HL-60 (cell line): ENCODE results near the gene CDC37L1.

ENCODE experiments used
- CTCF ChIP-seq: IDR thresholded peaks from one replicate; pipeline ENCODE4 v1.5.1; 2011; ENCODE audit warnings: low read length, control low read depth, inconsistent platforms; ENCODE audit not compliant: insufficient read depth
- GABPA ChIP-seq: IDR thresholded peaks from 2 replicates; pipeline ENCODE4 v1.6.1; 2012; ENCODE audit warnings: low read depth
- POLR2AphosphoS5 ChIP-seq: IDR thresholded peaks from 2 replicates; pipeline ENCODE4 v1.6.1; 2012; ENCODE audit warnings: low read depth
- SPI1 ChIP-seq: IDR thresholded peaks from 2 replicates; pipeline ENCODE4 v1.6.1; 2012; ENCODE audit warnings: low read depth, mild to moderate bottlenecking, borderline replicate concordance
- TF ChIP-seq, protein P1 (sequence below): IDR thresholded peaks from 2 replicates; pipeline ENCODE4 v1.6.1; 2012; ENCODE audit warnings: low read depth; ENCODE audit not compliant: insufficient replicate concordance

- TF ChIP-seq GABPA: no peak
- no peak for TF ChIP-seq CTCF
- TF ChIP-seq POLR2AphosphoS5: no peak
- no peak for TF ChIP-seq SPI1
- TF ChIP-seq, protein P1, sequence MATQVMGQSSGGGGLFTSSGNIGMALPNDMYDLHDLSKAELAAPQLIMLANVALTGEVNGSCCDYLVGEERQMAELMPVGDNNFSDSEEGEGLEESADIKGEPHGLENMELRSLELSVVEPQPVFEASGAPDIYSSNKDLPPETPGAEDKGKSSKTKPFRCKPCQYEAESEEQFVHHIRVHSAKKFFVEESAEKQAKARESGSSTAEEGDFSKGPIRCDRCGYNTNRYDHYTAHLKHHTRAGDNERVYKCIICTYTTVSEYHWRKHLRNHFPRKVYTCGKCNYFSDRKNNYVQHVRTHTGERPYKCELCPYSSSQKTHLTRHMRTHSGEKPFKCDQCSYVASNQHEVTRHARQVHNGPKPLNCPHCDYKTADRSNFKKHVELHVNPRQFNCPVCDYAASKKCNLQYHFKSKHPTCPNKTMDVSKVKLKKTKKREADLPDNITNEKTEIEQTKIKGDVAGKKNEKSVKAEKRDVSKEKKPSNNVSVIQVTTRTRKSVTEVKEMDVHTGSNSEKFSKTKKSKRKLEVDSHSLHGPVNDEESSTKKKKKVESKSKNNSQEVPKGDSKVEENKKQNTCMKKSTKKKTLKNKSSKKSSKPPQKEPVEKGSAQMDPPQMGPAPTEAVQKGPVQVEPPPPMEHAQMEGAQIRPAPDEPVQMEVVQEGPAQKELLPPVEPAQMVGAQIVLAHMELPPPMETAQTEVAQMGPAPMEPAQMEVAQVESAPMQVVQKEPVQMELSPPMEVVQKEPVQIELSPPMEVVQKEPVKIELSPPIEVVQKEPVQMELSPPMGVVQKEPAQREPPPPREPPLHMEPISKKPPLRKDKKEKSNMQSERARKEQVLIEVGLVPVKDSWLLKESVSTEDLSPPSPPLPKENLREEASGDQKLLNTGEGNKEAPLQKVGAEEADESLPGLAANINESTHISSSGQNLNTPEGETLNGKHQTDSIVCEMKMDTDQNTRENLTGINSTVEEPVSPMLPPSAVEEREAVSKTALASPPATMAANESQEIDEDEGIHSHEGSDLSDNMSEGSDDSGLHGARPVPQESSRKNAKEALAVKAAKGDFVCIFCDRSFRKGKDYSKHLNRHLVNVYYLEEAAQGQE: no peak
Observed at GRCh38 chr9:4709380-4709779, 30.0 kb downstream of the CDC37L1 start.
